Ovary (tissue), 9 donors: ENCODE results near the gene DENND1A. TPM values are rescaled to one million over a fixed set of nuclear protein-coding genes. Genes with fewer than 3 reads are reported as not detected.

Source experiments
- DNase-seq, 5 donors: peaks; one replicate each; pipeline ENCODE4 v3.0.0-alpha.2; 2019 to 2020
- H3K27ac ChIP-seq, 2 donors: fragments of 200-600 bp; one replicate each; pipeline versions ENCODE4 v1.5.1 to v1.8.0; 2019 to 2022
- H3K27me3 ChIP-seq: fragments of 200-600 bp; one replicate; pipeline ENCODE4 v1.8.0; 2022
- H3K36me3 ChIP-seq: fragments of 200-600 bp; sonication (generic); one replicate; pipeline ENCODE4 v1.5.1; 2019
- H3K4me1 ChIP-seq: one replicate; pipeline ENCODE4 v1.8.1; 2013; ENCODE audit warnings: mild to moderate bottlenecking, moderate library complexity; ENCODE audit not compliant: insufficient read depth
- H3K4me3 ChIP-seq: fragments of 200-600 bp; sonication (generic); one replicate; pipeline ENCODE4 v1.5.1; 2017
- H3K9me3 ChIP-seq, 2 donors: fragments of 200-600 bp in 1 of 2; sonication (generic) in 1 of 2; one replicate each; pipeline versions ENCODE4 v1.5.1 to v1.8.1; 2013 to 2019; ENCODE audit warnings: mild to moderate bottlenecking in 1 of 2, moderate library complexity in 1 of 2
- CTCF ChIP-seq, 3 donors: fragments of 450-650 bp in 2 of 3; fragments of 200-600 bp in 1 of 3; IDR thresholded peaks; one replicate each; pipeline versions ENCODE4 v1.5.1 to v1.8.0; 2016 to 2022; ENCODE audit warnings: antibody characterized with exemption in 3 of 3, mild to moderate bottlenecking in 1 of 3
- EP300 ChIP-seq: sonication (generic); formaldehyde crosslinking; IDR thresholded peaks from one replicate; pipeline ENCODE4 v1.6.1; 2017; ENCODE audit warnings: antibody characterized with exemption
- POLR2A ChIP-seq: fragments of 450-650 bp; IDR thresholded peaks from one replicate; pipeline ENCODE4 v1.6.1; 2017; ENCODE audit warnings: antibody characterized with exemption, mild to moderate bottlenecking, moderate library complexity
- WGBS, 3 donors: extraction: QIAGEN DNeasy Blood & Tissue Kit in 1 of 3; methylation state at CpG; one replicate each; pipeline versions ENCODE4 v1.1.5 to v1.1.7; 2013 to 2017; 5-methylcytosine and 5-hydroxymethylcytosine counted together
- intact Hi-C, 4 donors: fragments of 100-400 bp; cut with DNase I; formaldehyde crosslinking; loops; one replicate each; pipeline versions ENCODE4 v1.11.0 to v1.15.1; 2022 to 2023
- polyA plus RNA-seq, 2 donors: library from polyadenylated mRNA; stranded (reverse); fragments of 200-250 nt in 1 of 2; fragments of 350-450 nt in 1 of 2; fragmentation: Illumina TruSeq in 1 of 2; extraction: RNeasy Lipid Tissue Mini Kit (QIAGEN cat#74804) in 1 of 2; gene quantifications; one replicate each; pipeline ENCODE4 v1.2.3, GENCODE V29; 2013 to 2014
- total RNA-seq, 7 donors: library from RNA; depleted of rRNA in 2 of 7; stranded (reverse); fragments of >200 nt in 2 of 7; fragmentation: NEBNext Ultra II Directional in 3 of 7; extraction: Animal tissue kit (Norgen Biotek cat#: 25700) in 3 of 7; gene quantifications; one replicate each; pipeline versions ENCODE4 v1.1.0 to v1.2.4, GENCODE V29; 2016 to 2023
- donor health status: DM: no; HTN: no; CAD: no; lungs with moderate emphysema.
- donor health status: DM: no; HTN: no; CAD: no.
- donor health status: Bipolar disorder and iron deficiency.
- donor health status: DM: yes; HTN: yes; CAD: no.
- donor health status: DM: no; HTN: no; CAD: no.
- donor health status: DM: yes; HTN: yes; CAD: no.

Gene DENND1A
- total and polyA plus RNA-seq, 9 donors: 10.4 to 24.5 (median 17.1) TPM

DNA sequence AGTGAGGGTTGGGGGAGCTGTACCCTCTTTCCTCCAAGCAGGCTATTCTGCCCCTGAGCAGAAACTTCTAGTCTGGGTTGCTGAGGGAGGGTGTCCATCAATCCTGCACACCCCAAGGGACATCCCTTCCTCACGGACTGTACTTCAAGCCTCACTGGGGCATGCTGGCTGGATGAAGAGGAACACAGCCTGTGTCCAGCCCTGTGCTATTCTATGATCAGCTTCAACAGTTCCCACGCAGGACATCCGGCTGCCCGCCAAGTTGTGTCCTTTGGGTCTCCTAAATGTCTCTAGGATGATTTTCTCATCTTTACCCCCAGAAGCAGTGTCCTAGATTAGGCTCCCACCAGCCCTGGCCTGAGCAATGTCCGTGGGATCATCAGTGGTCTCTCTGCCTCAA, 505.8 kb downstream of the DENND1A start:
- Histone ChIP-seq H3K27ac (no peak overlapping the region), H3K36me3 (no peaks in the 10 kb centered on the region), H3K4me1 (peaks cover 4% of the 10 kb centered on the region), H3K27me3 (no peaks in the 10 kb centered on the region), H3K4me3 (no peak overlapping the region), H3K9me3 (no peaks in the 10 kb centered on the region)
- intact Hi-C loops: no loop called here
- WGBS, 3 donors: 94 to 97% (median 96%) methylated on average over 5 of the region's 5 CpGs
- peak in 1 of 5 donors; percentile 20 for DNase-seq
- no peak for TF ChIP-seq POLR2A
- no peak for TF ChIP-seq CTCF (IDR thresholded peaks at IDR 0.05)
- TF ChIP-seq EP300: no peak

DNA sequence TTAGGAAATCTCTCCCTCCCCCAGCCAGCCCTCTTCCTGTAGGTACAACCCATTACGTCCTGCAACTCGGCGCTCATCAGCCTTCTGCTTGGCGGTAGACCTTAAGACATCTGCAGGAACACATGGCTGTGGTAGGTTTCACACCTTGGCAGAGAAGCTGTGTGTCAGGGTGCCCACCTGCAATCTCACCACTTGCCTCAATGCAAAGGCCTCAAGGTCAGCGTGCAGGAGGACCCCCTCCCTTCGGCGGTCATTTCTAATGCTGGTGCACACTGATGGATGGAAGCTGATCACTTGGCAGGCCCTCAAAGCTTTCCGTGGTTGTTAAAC, 506.6 kb downstream of the DENND1A start:
- Histone ChIP-seq H3K4me1 (peaks cover 4% of the 10 kb centered on the region), H3K9me3 (no peaks in the 10 kb centered on the region), H3K27me3 (no peaks in the 10 kb centered on the region), H3K36me3 (no peaks in the 10 kb centered on the region), H3K4me3 (no peak overlapping the region), H3K27ac (no peak overlapping the region)
- intact Hi-C loops: no loop called here
- peak in 1 of 5 donors; percentile 27 for DNase-seq
- TF ChIP-seq POLR2A (no peak), CTCF (IDR thresholded peaks at IDR 0.05) (no peak), EP300 (no peak)
- 48 to 57% (median 51%) methylated on average over 8 of the region's 8 CpGs for WGBS, 3 donors

DNA sequence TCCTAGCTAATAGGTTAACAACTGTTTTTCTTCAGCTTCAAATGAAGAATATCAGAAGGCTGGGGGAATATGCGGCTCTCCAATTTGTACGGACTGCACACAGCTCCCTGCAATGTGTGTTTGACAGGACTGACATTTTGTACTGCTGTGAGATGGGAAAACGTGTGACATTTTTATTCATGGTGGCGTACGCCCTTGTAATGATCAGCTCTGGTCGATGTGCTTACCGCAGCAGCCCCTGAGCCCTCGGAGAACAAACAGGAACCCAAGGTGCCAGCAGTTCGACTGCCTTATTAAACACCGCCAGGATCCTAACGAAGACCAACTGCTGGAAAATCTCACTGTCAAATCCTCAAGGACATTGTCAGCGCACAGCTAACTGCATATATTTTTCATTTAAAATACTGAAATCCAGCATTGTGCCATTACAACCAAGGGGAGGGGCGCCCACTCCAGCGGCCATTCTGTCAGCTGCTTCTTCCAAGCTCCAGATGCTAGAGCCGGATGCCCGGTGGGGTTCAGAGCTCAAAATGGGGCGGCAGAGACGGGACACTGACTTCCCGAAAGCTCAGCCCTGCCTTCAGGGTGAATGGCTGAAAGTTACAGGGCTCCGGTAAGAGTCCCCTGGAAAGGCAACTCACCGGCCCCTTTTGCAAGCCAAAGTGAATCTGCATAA, 507.2 kb downstream of the DENND1A start:
- 9 to 42% (median 21%) methylated on average over 21 of the region's 21 CpGs for WGBS, 3 donors
- peak overlapping the region in 1 of 2 donors; percentile 22 for H3K27ac ChIP-seq
- H3K4me3 ChIP-seq: no peak overlapping the region
- intact Hi-C loops: no loop called here
- peaks cover 4% of the 10 kb centered on the region for H3K4me1 ChIP-seq
- DNase-seq: peak in 4 of 5 donors; percentile 14 to 46 (median 36)
- H3K36me3 ChIP-seq: no peaks in the 10 kb centered on the region
- TF ChIP-seq EP300: no peak
- TF ChIP-seq CTCF (IDR thresholded peaks at IDR 0.05): no peak
- TF ChIP-seq POLR2A: no peak
- H3K27me3 ChIP-seq: no peaks in the 10 kb centered on the region
- H3K9me3 ChIP-seq: no peaks in the 10 kb centered on the region

DNA sequence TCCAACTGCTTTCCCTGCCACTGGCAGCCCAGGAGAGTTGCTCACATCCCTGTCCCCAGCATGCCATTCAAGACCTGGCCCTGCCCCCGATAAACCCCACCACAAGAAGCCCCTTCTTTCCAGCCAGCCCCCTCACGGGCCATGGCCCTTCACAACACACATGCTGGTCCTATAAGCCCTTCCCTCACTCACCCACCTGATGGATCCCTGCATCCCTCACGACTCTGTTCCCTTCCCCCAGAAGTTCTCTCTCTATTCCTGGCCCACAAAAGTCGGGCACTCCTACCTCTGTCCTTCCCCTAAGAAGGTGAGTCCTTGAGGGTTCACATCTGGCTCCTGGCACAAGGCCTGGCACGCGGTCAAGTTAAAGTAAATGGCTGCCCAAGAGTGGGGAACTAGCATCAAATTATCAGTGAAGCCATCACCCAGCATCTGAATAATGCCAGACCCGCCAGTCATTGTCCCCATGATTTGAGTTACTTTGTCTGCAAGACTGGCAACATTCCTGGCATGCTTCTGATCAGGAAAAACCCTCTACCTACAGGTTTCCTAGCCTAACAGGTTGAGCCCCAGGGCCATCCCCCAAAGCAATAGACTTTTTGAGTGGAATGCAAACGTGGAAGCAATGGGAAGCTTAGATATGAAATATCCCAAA, 508.0 kb downstream of the DENND1A start:
- Histone ChIP-seq H3K4me3 (no peak overlapping the region), H3K4me1 (peaks cover 4% of the 10 kb centered on the region), H3K9me3 (no peaks in the 10 kb centered on the region), H3K27ac (no peak overlapping the region), H3K27me3 (no peaks in the 10 kb centered on the region), H3K36me3 (no peaks in the 10 kb centered on the region)
- no peak for TF ChIP-seq POLR2A
- no peak for TF ChIP-seq EP300
- 72 to 81% (median 79%) methylated on average over 8 of the region's 8 CpGs for WGBS, 3 donors
- intact Hi-C loops: no loop called here
- peak in 1 of 5 donors; percentile 28 for DNase-seq

DNA sequence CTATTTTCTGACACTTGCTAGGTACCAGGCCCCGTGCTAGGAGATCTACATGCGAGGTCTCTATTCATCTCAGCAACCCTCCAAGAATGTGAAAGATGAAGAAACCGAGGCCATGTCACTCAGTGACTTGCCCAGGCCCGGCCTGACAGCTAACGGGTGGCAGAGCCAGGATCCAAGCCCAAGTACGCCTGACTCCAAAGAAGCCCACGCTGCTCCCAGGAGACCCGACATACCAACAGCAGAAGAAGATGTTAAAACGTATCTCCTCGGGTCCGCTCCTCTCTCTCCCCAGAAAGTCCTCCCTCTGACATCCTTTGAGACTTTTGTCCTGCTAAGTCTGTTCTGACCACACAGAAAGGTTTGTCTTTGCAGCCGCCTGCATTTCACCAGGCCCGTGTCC, 508.7 kb downstream of the DENND1A start:
- Histone ChIP-seq H3K36me3 (no peaks in the 10 kb centered on the region), H3K27me3 (no peaks in the 10 kb centered on the region), H3K4me3 (no peak overlapping the region), H3K27ac (no peak overlapping the region), H3K9me3 (no peaks in the 10 kb centered on the region), H3K4me1 (peaks cover 4% of the 10 kb centered on the region)
- TF ChIP-seq CTCF (IDR thresholded peaks at IDR 0.05) (no peak), POLR2A (no peak), EP300 (no peak)
- intact Hi-C loops: no loop called here
- DNase-seq: peak in 1 of 5 donors; percentile 21
- WGBS, 3 donors: 91 to 94% (median 92%) methylated on average over 13 of the region's 13 CpGs
